HG02973 (cell line): ENCODE measurements around the gene RASL10A.
"Not testable (repeated sequence)": the region's sequence is repeated elsewhere in the genome, so short reads cannot be mapped to it uniquely, and the experiment has no call there.

Experiments used
- ATAC-seq: cut with Tn5 transposase; IDR thresholded peaks from one replicate; pipeline ENCODE4 v1.9.1; 2021; ENCODE audit warnings: moderate library complexity; ENCODE audit not compliant: unreplicated experiment

The RASL10A gene

GRCh38 chr22:29315286-29316140 is at the start of gene RASL10A:
Gene RASL10A (minus strand): TSS chr22:29315697. CDS start chr22:29315246, 451 bp downstream.
- ATAC-seq = no peak

GRCh38 chr22:29359469-29359868 is 44.0 kb upstream of the RASL10A start:
- no peak for ATAC-seq

DNA sequence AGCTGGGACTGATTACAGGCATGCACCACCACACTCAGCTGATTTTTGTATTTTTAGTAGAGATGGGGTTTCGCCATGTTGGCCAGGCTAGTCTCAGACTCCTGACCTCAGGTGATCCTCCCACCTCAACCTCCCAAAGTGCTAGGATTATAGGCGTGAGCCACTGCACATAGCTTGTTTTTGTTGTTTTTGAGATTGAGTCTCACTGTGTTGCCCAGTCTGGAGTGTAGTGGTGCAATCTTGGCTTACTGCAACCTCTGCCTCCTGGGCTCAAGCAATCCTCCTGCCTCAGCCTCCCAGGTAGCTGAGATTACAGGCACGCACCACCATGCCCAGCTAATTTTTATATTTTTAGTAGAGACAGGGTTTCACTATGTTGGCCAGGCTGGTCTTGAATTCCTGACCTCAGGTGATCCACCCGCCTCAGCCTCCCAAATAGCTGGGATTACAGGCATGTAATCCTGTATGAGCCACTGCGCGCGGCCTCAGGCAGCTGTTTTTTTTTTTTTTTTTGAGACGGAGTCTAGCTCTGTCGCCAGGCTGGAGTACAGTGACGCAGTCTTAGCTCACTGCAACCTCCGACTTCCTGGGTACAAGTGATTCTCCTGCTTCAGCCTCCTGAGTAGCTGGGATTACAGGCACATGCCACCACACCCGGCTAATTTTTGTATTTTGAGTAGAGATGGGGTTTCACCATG is 41.8 kb upstream of the RASL10A start:
- ATAC-seq = not testable (repeated sequence)

- ATAC-seq = no peak
Observed at GRCh38 chr22:29353860-29354259, 38.4 kb upstream of the RASL10A start.

GRCh38 chr22:29353286-29353685 is 37.8 kb upstream of the RASL10A start:
- no peak for ATAC-seq

- no peak for ATAC-seq
Observed at GRCh38 chr22:29352778-29353177, 37.3 kb upstream of the RASL10A start.

- no peak for ATAC-seq
Observed at GRCh38 chr22:29351891-29352290, 36.4 kb upstream of the RASL10A start.

GRCh38 chr22:29351042-29351441 is 35.5 kb upstream of the RASL10A start:
- no peak for ATAC-seq

- ATAC-seq = no peak
Observed at GRCh38 chr22:29348956-29349355, 33.5 kb upstream of the RASL10A start.

- no peak for ATAC-seq
Observed at GRCh38 chr22:29348041-29348440, 32.5 kb upstream of the RASL10A start.

GRCh38 chr22:29346659-29347058 is 31.2 kb upstream of the RASL10A start:
- no peak for ATAC-seq

DNA sequence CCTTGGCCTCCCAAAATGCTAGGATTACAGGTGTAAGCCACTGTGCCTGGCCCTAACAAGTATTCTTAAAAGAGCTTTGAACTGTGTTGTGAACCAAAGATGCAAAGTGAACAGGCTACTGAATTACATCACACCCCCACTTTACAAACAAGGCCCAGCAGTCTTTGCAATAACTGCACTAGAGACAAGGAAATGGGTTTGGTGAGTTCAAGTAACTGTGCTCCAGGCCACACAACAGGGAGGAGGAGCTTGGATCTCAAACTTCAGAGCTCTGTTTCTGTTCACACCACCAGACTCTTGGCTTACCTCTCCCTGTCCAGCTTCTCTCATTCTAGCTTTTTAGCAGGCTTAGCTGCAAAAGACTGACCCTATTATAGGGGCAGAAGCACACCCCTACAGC is 30.4 kb upstream of the RASL10A start:
- ATAC-seq = no peak

GRCh38 chr22:29344889-29345288 is 29.4 kb upstream of the RASL10A start:
- ATAC-seq = not testable (repeated sequence)

- no peak for ATAC-seq
Observed at GRCh38 chr22:29344137-29344536, 28.6 kb upstream of the RASL10A start.

- no peak for ATAC-seq
Observed at GRCh38 chr22:29343313-29343805, 27.9 kb upstream of the RASL10A start.

- no peak for ATAC-seq
Observed at GRCh38 chr22:29342577-29343312, 27.2 kb upstream of the RASL10A start.

GRCh38 chr22:29342177-29342576 is 26.7 kb upstream of the RASL10A start:
- ATAC-seq = no peak

GRCh38 chr22:29341849-29342127 is 26.3 kb upstream of the RASL10A start:
- no peak for ATAC-seq

DNA sequence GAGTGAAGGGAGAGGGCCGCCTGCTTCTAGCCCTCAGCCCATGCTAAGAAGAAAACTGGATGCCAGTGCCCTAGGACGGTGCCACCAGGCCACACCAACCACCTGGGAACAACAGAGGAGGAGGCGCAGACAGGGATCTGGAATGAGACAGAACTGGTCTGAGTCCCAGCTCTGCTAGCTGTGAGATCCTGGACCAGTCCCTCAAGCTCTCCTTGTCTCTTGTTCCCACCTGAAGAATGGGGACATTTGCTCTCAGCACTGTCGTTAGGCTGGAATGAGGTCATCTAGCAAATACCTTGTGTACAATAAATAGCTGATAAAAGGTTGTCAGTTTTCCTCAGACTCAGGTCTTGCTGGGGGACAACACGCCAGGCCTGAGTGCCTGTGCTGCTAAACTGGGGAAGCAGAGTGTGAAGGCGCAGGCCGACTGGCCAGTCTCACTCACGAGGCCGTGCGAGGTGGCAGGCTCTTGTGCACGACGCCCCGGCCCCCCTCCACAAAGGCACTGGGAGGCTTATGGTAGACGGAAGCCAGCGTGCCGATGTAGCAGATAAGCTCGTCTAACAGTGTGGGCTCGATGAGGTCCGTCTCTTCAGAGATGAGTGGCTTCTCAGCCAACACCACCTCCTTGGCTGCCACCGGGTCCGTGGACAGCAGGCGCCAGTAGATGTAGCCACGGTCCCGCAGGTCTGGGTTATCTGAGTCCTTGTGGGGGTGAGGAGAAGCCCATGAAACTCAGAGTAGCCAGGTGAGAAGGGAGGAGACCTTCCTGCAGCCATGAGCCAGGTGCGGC is 25.8 kb upstream of the RASL10A start:
- no peak for ATAC-seq

GRCh38 chr22:29340566-29340965 is 25.1 kb upstream of the RASL10A start:
- ATAC-seq = no peak
